IPS-18c (cell line): ENCODE data around the gene ANKAR.
"Not testable (repeated sequence)": the region's sequence is repeated elsewhere in the genome, so short reads cannot be mapped to it uniquely, and the experiment has no call there.

ENCODE experiments used
- H3K4me3 ChIP-seq: 2 replicates; pipeline ENCODE4 v1.7.0; 2013; ENCODE audit warnings: low read depth, mild to moderate bottlenecking, low read length, moderate library complexity; ENCODE audit not compliant: insufficient read depth
- H3K9me3 ChIP-seq: one replicate; pipeline ENCODE4 v1.6.1; 2013; ENCODE audit warnings: mild to moderate bottlenecking, low read length, moderate library complexity; ENCODE audit not compliant: control insufficient read depth, insufficient read depth

The ANKAR gene

GRCh38 chr2:189683348-189683747, 8.9 kb downstream of the ANKAR start:
- H3K4me3 ChIP-seq: no peak overlapping the region
- H3K9me3 ChIP-seq: peaks cover 2% of the 10 kb centered on the region

- no peak overlapping the region for H3K4me3 ChIP-seq
- H3K9me3 ChIP-seq: peaks cover 2% of the 10 kb centered on the region
These were observed 10.3 kb downstream of the ANKAR start for GRCh38 chr2:189684811-189685210.

- Histone ChIP-seq H3K4me3 (no peak overlapping the region), H3K9me3 (peaks cover 2% of the 10 kb centered on the region)
These were observed 11.2 kb downstream of the ANKAR start for GRCh38 chr2:189685540-189686229.

- not testable (repeated sequence) for H3K4me3 ChIP-seq, H3K9me3 ChIP-seq
These were observed 13.3 kb downstream of the ANKAR start for GRCh38 chr2:189687796-189688195.

GRCh38 chr2:189696223-189696622, 21.8 kb downstream of the ANKAR start:
- H3K4me3 ChIP-seq: no peak overlapping the region
- peaks cover 2% of the 10 kb centered on the region for H3K9me3 ChIP-seq

- H3K4me3 ChIP-seq: no peak overlapping the region
- H3K9me3 ChIP-seq: peaks cover 2% of the 10 kb centered on the region
These were observed 23.8 kb downstream of the ANKAR start for GRCh38 chr2:189698020-189698887.

- H3K4me3 ChIP-seq: no peak overlapping the region
These were observed 26.2 kb downstream of the ANKAR start for GRCh38 chr2:189700681-189701080.

GRCh38 chr2:189702071-189702470, 27.6 kb downstream of the ANKAR start:
- Histone ChIP-seq H3K4me3 (no peak overlapping the region), H3K9me3 (no peaks in the 10 kb centered on the region)

More at GRCh38 chr2:189700681-189701080, 26.2 kb downstream of the ANKAR start:
- no peaks in the 10 kb centered on the region for H3K9me3 ChIP-seq

GRCh38 chr2:189709501-189710221, 35.2 kb downstream of the ANKAR start:
- no peak overlapping the region for H3K4me3 ChIP-seq
- H3K9me3 ChIP-seq: peaks cover 7% of the 10 kb centered on the region

GRCh38 chr2:189717593-189717992, 43.1 kb downstream of the ANKAR start:
- not testable (repeated sequence) for H3K9me3 ChIP-seq, H3K4me3 ChIP-seq

GRCh38 chr2:189719571-189719970, 45.1 kb downstream of the ANKAR start:
- Histone ChIP-seq H3K4me3 (no peak overlapping the region), H3K9me3 (no peaks in the 10 kb centered on the region)

- H3K4me3 ChIP-seq: no peak overlapping the region
- H3K9me3 ChIP-seq: no peaks in the 10 kb centered on the region
These were observed 48.7 kb downstream of the ANKAR start for GRCh38 chr2:189723192-189723591.
